HG03469 (cell line): ENCODE results near the gene ITGA1.
A peak's percentile ranks its signal among the peaks of the same experiment; 100 is the strongest.

Source experiments
- ATAC-seq: cut with Tn5 transposase; IDR thresholded peaks from one replicate; pipeline ENCODE4 v1.9.1; 2021; ENCODE audit warnings: mild to moderate bottlenecking, moderate library complexity, moderate number of reproducible peaks; ENCODE audit not compliant: unreplicated experiment

Gene ITGA1

DNA sequence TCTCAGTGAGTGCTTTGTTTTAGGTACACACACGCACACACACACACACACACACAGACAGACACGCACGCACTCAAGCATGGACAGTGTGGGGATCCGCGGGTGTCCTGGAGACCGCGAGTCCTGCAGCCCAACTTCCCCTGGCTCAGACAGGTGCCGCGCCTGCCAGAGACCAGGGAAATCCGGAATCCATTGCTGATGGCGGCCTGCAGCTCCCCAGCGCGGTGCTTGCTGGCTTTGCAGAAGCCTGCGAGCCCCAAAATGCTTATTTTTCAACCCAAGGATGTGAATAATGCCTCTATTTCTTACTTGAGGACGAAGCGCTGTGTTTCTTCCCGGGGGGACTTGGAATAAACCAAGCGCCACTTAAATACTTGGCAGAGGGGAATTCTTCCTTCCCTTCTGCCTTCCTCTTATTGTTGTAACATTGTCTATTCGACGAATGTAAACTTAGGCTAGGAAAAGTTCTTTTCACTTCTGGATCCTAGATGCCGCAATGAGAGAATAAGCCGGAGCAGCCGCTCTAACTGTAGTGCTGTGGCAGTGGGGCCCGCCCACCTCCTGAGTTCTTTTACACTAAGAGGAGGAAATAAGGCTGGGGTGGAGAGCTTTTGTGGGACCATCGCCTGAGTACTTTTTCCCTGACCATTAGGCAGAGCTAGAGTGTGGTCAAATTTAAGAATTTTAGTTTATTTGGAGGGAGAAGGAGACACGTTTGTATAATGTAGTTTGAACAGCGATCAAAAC is 202.2 kb downstream of the ITGA1 start:
- ATAC-seq, result no peak

- ATAC-seq, result no peak
Measured at GRCh38 chr5:52990528-52990925, 202.8 kb downstream of the ITGA1 start.

DNA sequence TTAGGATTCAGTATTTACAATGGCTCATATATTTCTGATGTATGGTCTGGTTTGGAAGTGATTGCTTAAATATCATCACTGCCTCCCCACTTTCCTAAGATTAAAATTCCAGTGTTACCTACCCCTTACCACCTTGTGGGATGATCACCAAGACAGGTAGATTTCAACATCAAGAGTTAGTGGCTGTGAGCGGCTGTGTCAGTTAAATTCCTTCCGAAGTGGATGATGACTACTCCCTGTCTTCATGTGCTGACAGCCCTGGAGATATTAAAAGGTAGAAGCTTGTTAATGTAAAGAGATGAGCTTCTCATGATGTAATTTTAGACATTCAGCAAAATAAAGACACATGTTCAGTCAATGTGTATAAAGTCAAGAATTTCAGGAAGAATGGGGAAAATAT is 205.7 kb downstream of the ITGA1 start:
- ATAC-seq, result no peak

DNA sequence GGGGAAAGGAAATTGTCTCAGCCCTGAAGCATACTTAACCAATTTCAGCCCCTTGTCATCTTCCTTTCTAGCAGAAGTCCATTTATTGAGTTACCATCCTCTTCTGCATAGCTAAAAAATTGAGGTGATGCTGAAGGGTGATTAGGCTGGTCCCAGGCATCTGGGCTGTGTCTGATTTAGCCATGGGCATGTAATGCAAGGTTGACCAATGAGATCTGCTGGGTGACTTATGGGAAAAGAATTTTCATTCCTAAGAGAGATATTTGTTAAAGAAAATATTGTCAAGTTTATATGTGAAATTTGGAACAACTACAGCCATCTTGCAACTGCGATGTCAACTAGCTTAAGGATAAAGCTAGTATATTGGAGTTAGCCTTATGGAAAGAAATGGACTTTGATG is 206.6 kb downstream of the ITGA1 start:
- ATAC-seq, result no peak

DNA sequence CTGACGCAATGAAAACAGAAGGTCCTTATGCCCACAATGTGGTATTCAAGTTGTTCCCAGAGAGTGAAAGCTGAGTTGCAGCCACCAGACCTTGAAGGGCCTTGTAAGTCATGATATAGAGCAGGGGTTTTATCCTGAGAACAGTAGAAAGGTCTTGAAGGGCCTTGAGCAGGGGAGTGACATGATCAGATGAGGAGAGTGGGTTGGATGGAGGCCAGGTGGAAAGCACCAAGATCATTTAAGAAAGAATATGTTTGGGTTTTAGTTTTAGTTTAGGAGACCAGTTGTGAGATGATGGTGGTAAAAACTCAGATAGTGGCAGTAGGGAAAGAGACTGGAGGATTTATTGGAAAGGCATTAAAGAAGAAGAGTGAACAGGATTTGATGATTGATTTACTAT is 207.4 kb downstream of the ITGA1 start:
- ATAC-seq, result no peak

DNA sequence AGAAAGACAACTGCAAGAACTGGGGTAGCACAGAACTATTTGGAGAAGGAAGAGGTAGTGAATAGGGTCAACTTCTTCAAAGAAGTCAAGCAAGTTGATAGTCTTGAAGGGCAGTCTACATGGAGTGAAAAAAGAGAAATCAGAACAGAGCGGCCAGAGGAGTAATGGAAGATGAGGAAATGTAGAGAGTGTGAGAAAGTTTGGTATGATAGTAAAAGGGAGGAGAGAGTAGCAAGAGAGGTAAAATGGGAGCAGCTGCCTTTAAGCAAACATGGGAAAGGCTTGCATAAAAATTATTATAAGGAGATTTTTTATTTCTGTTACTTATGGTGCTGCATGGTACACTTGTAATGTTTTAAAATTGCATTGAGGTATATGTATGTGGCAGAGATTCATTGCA is 208.2 kb downstream of the ITGA1 start:
- no peak for ATAC-seq

- ATAC-seq, result no peak
Measured at GRCh38 chr5:52996979-52997378, 209.3 kb downstream of the ITGA1 start.

DNA sequence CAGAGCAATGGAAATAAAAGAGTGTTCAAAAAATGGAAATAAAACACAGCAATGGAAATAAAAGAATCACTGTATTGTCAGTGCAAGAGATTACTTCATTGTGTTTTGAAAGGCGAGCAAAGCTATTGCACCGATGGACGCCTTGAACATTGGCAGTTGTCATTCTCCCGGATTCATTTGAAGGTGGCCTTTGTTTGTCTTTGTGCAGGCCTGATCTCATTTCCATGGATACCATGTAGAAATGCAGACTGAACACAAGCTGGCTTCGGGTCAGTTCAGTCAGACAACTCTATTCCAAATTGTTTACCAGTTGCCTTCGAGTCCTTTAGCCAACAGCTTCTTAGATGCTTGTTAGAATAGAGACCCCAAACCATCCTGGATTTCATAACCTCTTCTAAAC is 209.7 kb downstream of the ITGA1 start:
- no peak for ATAC-seq

GRCh38 chr5:52998552-52999313 is 211.0 kb downstream of the ITGA1 start:
- no peak for ATAC-seq

- no peak for ATAC-seq
Measured at GRCh38 chr5:52999344-52999949, 211.7 kb downstream of the ITGA1 start.

DNA sequence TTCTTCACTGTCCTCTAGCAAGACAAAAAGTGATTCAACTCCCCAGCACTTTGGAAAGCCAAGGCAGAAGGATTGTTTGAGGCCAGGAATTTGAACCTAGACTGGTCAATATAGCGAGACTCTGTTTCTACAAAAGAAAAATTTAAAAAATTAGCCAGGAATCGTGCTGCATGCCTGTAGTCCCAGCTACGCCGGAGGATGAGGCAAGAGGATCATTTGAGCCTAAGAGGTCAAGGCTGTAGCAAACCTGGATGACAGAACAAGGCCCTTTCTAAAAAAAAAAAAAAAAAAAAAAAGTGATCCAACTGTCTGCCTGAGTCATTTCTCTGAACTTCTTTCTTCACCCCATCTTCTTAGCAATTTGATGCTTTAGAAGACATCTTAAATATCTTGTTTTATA is 213.8 kb downstream of the ITGA1 start:
- ATAC-seq, result no peak

DNA sequence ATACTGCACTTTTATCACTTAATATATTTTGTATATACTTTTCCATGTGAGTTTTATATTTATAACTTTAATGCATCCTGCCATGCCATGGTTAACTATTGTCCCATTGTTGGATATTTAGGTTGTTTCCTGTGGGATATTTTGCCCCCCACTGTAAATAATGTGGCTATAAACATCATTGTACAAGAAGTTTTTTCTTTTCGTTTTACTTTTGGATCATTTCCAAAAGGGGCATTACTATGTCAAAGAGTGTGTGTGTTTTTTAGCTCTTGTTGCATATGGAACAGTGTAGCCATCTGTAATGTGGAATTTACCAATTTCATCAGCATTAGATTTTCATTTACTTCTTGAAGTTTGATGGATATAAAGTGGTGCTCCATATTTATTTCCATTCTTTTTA is 214.8 kb downstream of the ITGA1 start:
- no peak for ATAC-seq

- no peak for ATAC-seq
Measured at GRCh38 chr5:53003144-53003543, 215.4 kb downstream of the ITGA1 start.

DNA sequence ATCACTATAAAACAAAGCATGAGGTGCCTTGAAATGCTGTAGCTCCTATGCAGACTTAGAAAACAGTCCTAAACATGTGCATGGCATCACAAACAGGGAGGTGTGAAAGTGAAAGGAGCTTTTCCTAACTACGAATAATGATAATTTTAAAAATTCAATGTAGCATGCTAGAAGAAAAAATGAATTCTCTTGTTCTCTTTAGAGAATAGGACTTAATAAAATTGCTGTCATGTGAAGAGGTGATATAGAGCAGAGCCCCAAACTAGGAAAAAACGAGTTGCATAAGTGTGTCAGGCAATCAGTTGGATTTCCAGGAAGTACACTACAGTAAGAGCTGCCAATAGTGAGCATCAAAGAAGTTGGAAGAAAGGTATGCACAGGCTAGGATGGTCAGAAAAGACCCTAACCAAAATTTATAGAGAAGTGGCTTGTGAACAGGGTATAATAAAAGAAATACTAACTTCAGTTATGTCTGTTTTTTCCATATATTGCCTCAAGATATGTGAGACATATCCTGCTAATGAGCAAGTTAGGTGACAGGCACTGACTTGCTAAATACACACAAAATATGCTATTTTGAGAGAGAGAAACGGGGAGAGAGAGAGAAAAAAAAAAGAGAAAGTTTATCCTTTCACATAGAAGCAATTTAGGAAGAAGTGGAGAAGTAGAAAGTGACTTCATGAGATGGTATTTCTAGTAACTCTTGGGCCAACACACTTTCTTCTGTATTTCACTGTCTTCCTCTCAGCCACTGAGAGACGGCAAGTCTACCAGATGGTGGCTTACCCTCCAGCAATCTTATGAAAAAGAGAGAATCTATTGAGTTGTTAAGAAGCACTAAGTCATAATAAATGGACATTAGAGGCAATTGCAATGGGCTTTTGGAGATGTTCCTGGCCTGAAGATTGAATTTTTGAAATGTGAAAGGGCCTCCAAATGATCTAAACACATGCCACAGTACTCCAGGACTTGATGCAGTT is 219.5 kb downstream of the ITGA1 start:
- ATAC-seq, result no peak

DNA sequence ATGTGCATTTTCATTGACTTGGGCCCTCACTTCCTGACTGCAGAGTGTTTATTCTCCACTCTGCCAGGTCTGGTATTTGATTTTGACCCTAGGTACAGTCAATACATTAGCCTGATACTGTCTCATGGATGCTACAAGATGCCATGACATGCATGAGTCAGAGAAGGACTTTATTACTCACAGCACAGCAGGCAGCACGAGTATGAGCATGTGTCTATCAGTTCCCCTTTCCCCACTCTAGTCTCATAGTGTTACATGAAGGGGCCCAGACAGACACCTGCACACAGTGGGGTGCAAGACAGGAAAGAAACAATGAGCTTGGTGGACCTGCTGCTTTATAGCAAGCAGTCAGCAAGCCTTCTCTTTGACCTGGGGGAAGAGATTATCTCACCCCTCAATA is 221.0 kb downstream of the ITGA1 start:
- ATAC-seq, result peak; percentile 94
